ENCODE data around the gene PKP2. TPM values are rescaled to one million over a fixed set of nuclear protein-coding genes. Genes with fewer than 3 reads are reported as not detected.

PKP2 gene
- total RNA-seq, 1 donor from 2014 or later, result not detected

- intact Hi-C loops (cut with micrococcal nuclease), result no loop called here
- Mint-ChIP-seq H3K4me1 (no peaks in the 10 kb centered on the region), H3K9me3 (no peaks in the 10 kb centered on the region), H3K4me3 (no peak overlapping the region), H3K27ac (no peak overlapping the region), H3K36me3 (ENCODE audit: low read depth) (no peaks in the 10 kb centered on the region), H3K27me3 (no peaks in the 10 kb centered on the region)
- DNase-seq (no peak), ATAC-seq (ENCODE audit: low read depth) (no peak)
- CTCF ChIA-PET, result no interaction called here
- TF ChIP-seq CTCF (IDR thresholded peaks at IDR 0.05), result no peak
- POLR2A ChIA-PET, result no interaction called here
Measured at GRCh38 chr12:32854097-32854496, 42.5 kb downstream of the PKP2 start.

- no peak for ATAC-seq (ENCODE audit: low read depth)
- CTCF ChIA-PET, result no interaction called here
- H3K36me3 Mint-ChIP-seq (ENCODE audit: low read depth), result no peaks in the 10 kb centered on the region
- POLR2A ChIA-PET, result no interaction called here
- no peaks in the 10 kb centered on the region for H3K9me3 Mint-ChIP-seq
- no peak overlapping the region for H3K27ac Mint-ChIP-seq
- DNase-seq, result no peak
- no peaks in the 10 kb centered on the region for H3K4me1 Mint-ChIP-seq
- peaks cover 3% of the 10 kb centered on the region for H3K27me3 Mint-ChIP-seq
- no peak overlapping the region for H3K4me3 Mint-ChIP-seq
- intact Hi-C loops (cut with micrococcal nuclease), result no loop called here
- no peak for TF ChIP-seq CTCF (IDR thresholded peaks at IDR 0.05)
Measured at GRCh38 chr12:32847287-32847686, 49.3 kb downstream of the PKP2 start.

- Mint-ChIP-seq H3K27ac (no peak overlapping the region), H3K9me3 (no peaks in the 10 kb centered on the region), H3K4me1 (no peaks in the 10 kb centered on the region), H3K27me3 (peaks cover 3% of the 10 kb centered on the region), H3K36me3 (ENCODE audit: low read depth) (no peaks in the 10 kb centered on the region), H3K4me3 (no peak overlapping the region)
- no peak for DNase-seq
- intact Hi-C loops (cut with micrococcal nuclease), result no loop called here
- CTCF ChIA-PET, result no interaction called here
- TF ChIP-seq CTCF (IDR thresholded peaks at IDR 0.05), result no peak
- POLR2A ChIA-PET, result no interaction called here
- ATAC-seq (ENCODE audit: low read depth), result no peak
Measured at GRCh38 chr12:32846053-32846452, 50.5 kb downstream of the PKP2 start.

GRCh38 chr12:32843528-32844095, 53.0 kb downstream of the PKP2 start:
- no peak for ATAC-seq (ENCODE audit: low read depth)
- POLR2A ChIA-PET, result no interaction called here
- no peak for DNase-seq
- Mint-ChIP-seq H3K4me3 (no peak overlapping the region), H3K27ac (no peak overlapping the region), H3K36me3 (ENCODE audit: low read depth) (no peaks in the 10 kb centered on the region), H3K4me1 (no peaks in the 10 kb centered on the region), H3K27me3 (peaks cover 3% of the 10 kb centered on the region), H3K9me3 (no peaks in the 10 kb centered on the region)
- no peak for TF ChIP-seq CTCF (IDR thresholded peaks at IDR 0.05)
- intact Hi-C loops (cut with micrococcal nuclease), result no loop called here
- CTCF ChIA-PET, result no interaction called here

- Mint-ChIP-seq H3K4me1 (no peaks in the 10 kb centered on the region), H3K4me3 (no peak overlapping the region), H3K36me3 (ENCODE audit: low read depth) (no peaks in the 10 kb centered on the region), H3K27ac (no peak overlapping the region), H3K9me3 (peaks cover 5% of the 10 kb centered on the region), H3K27me3 (peaks cover 3% of the 10 kb centered on the region)
- no peak for ATAC-seq (ENCODE audit: low read depth)
- no peak for TF ChIP-seq CTCF (IDR thresholded peaks at IDR 0.05)
- CTCF ChIA-PET, result no interaction called here
- DNase-seq, result no peak
- POLR2A ChIA-PET, result no interaction called here
- intact Hi-C loops (cut with micrococcal nuclease), result no loop called here
Measured at GRCh38 chr12:32841061-32841460, 55.5 kb downstream of the PKP2 start.
